LNCaP clone FGC (cell line): ENCODE results near the gene DEK.
"Not testable (repeated sequence)": the region's sequence is repeated elsewhere in the genome, so short reads cannot be mapped to it uniquely, and the experiment has no call there.

Experiments
- DNase-seq: peaks from one replicate; pipeline ENCODE4 v3.0.0-alpha.2; 2011; ENCODE audit warnings: low read depth
- H3K4me3 ChIP-seq: 2 replicates; pipeline ENCODE4 v1.5.1; 2011; ENCODE audit warnings: mild to moderate bottlenecking, low read depth, low read length, control low read depth
- TF ChIP-seq, protein P1 (sequence below): IDR thresholded peaks from 2 replicates; pipeline ENCODE4 v1.5.1; 2012; ENCODE audit warnings: mild to moderate bottlenecking; ENCODE audit not compliant: control insufficient read depth, insufficient read depth; ENCODE audit errors: extremely low read depth

Gene DEK, protein sequence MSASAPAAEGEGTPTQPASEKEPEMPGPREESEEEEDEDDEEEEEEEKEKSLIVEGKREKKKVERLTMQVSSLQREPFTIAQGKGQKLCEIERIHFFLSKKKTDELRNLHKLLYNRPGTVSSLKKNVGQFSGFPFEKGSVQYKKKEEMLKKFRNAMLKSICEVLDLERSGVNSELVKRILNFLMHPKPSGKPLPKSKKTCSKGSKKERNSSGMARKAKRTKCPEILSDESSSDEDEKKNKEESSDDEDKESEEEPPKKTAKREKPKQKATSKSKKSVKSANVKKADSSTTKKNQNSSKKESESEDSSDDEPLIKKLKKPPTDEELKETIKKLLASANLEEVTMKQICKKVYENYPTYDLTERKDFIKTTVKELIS

DNA sequence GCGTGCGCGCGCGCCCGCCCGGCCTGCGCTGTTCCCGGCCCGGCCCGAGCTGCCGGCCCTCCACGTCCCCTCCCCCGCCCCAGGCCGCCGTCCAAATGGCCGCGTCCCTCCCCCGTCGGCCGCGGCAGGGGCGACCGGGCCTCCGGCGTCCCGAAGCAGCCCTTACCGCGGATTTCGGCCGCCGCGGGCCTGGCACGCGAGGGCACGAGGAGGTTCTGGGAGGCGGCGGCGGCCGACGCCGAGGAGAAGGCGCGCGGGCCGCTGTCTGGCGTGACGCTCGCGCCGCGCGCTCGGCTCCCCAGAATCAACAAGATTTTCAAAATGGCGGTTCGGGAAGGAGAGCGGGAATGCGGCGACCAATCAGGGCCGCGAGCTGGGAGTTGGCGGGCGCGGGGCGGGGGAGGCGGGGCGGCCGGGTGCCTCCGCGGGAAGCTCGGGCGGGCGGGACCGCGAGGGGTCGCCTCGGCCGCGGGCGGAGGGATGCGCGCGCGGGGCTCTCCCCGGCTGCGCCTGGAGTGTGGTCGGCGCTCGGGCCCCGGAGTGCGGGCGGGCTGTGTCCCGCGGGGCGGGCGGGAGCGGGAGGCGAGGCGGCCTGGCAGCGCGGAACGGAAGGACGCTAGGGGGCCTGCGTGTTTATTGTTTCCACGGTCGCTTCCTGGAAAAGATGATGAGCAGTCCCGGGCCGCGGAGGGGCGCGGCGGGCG is at the start of gene DEK:
DEK (minus strand) TSS at position 312 of the 704 bp plus-strand sequence. CDS start 543 bp downstream, outside the sequence.
- peak within 1 kb of the TSS; percentile 95 for H3K4me3 ChIP-seq
- TF ChIP-seq, protein P1, sequence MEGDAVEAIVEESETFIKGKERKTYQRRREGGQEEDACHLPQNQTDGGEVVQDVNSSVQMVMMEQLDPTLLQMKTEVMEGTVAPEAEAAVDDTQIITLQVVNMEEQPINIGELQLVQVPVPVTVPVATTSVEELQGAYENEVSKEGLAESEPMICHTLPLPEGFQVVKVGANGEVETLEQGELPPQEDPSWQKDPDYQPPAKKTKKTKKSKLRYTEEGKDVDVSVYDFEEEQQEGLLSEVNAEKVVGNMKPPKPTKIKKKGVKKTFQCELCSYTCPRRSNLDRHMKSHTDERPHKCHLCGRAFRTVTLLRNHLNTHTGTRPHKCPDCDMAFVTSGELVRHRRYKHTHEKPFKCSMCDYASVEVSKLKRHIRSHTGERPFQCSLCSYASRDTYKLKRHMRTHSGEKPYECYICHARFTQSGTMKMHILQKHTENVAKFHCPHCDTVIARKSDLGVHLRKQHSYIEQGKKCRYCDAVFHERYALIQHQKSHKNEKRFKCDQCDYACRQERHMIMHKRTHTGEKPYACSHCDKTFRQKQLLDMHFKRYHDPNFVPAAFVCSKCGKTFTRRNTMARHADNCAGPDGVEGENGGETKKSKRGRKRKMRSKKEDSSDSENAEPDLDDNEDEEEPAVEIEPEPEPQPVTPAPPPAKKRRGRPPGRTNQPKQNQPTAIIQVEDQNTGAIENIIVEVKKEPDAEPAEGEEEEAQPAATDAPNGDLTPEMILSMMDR: peak; percentile 68
- no peak for DNase-seq

DNA sequence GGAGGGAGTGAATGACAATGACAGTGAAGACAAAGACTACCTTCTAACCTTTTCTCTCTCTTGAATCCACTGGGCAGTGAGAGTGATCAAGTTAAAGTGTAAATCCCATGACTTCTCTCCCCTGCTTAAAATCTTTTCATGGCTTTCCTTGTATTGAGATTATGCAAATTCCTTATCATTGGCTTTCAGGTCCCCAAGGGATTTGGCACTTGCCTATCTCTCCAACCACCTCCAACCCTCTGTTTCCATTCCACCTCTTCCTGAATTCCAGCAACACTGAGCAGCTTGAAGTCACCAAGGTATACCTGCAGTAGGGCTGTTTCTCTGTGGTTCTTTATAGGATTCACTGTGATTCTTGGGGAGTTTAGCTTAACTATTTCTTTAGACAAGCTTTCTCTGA is 48.0 kb upstream of the DEK start:
- DNase-seq: no peak
- TF ChIP-seq, protein P1: no peak
- no peak overlapping the region for H3K4me3 ChIP-seq

DNA sequence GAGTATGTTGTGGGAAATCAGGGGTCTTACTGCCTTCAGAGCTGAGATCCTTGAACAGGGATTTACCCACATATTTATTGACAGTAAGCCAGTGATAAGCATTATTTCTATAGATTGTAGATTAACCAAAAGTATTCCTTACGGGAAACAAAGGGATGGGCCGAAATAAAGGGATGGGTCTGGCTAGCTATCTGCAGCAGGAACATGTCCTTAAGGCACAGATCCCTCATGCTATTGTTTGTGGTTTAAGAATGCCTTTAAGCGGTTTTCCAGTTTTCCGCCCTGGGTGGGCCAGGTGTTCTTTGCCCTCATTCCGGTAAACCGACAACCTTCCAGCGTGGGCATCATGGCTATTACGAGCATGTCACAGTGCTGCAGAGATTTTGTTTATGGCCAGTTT is 45.7 kb upstream of the DEK start:
- H3K4me3 ChIP-seq, DNase-seq: not testable (repeated sequence)

DNA sequence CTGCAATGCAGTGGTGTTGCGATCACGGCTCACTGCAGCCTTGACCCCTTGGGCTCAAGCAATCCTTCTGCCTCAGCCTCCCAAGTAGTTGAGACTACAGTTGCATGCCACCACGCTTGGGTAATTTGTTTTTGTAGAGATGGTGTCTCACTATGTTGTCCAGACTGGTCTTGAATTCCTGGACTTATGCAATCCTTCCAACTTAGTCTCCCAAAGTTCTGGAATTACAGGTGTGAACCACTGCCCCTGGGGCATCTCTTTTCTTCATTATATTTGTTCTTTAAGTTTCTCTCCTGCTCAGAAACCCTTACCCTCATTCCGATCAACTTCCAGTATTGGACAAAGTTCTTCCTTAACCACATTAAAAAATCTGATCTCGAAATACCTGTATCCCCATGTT is 44.7 kb upstream of the DEK start:
- TF ChIP-seq, protein P1: no peak
- H3K4me3 ChIP-seq: no peak overlapping the region
- no peak for DNase-seq

DNA sequence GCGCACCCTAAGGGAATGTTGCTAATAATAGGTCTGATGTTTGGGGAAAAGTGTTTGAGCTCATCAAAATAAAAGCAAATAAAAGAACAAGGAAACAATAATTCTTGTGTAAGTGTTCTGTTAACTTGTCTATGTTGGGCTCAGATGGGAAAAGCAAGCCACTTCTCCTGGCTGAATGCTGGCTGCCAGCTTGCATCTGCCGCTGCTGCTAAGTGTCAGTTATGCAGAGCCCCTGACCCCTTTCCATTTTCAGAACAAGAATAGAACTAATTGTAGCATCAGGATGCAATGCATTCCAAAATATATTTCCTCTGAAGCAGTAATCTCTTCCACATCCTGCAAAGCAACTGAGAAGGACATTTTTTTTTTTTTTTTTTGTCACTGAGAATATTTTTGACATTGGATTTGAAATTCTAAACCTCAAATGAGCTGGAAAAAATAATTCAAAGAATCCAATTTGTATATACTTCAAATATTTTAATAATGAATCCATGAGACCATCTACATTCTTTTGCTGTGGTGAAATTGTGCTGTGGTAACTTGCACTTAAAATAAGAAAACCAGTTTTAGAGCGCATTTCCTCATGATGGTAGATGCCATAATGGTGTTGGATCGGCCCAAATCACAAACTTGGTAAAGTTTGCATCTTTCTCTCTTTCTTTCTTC is 43.9 kb upstream of the DEK start:
- no peak overlapping the region for H3K4me3 ChIP-seq
- no peak for DNase-seq
- TF ChIP-seq, protein P1: no peak

DNA sequence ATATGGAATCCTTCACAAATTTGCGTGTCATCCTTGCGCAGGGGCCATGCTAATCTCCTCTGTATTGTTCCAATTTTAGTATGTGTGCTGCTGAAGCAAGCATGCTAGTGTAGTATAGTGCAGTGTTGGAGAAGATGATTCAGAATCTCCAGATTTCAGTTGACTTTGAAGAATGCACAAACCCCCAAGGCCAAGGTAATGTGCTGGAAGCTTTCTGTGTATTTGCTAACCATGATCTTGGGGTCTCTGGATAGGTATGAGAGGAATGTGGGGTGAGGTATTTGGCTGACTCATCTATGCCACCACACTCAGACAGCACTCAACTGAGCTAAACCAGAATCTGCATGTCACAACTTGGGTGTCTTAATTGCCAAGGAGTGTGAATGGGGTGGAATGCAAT is 42.6 kb upstream of the DEK start:
- TF ChIP-seq, protein P1: no peak
- no peak overlapping the region for H3K4me3 ChIP-seq
- no peak for DNase-seq
